Astrocyte of the cerebellum (primary cell): ENCODE data around the gene RTN4.

ENCODE experiments used
- DNase-seq: peaks from one replicate; pipeline ENCODE4 v3.0.0-alpha.2; 2011; ENCODE audit warnings: low read depth
- H3K4me3 ChIP-seq: 2 replicates; pipeline ENCODE4 v1.5.1; 2011; ENCODE audit warnings: mild to moderate bottlenecking, low read depth, low read length, moderate library complexity
- CTCF ChIP-seq: IDR thresholded peaks from 2 replicates; pipeline ENCODE4 v1.5.1; 2012; ENCODE audit warnings: low read length, low read depth, moderate library complexity, mild to moderate bottlenecking; ENCODE audit errors: missing control alignments
- in situ Hi-C: cut with HindIII; loops from 2 replicates; pipeline ENCODE4 v1.10.0; 2017; ENCODE audit warnings: low sequenced_read_pairs

RTN4 gene

GRCh38 chr2:55050100-55050994 is at the start of gene RTN4:
RTN4 (minus strand) TSS chr2:55050451; CDS start chr2:55050300, 151 bp downstream.
- DNase-seq = peak; percentile 98
- in situ Hi-C loops = no loop called here
- peak; percentile 38 for TF ChIP-seq CTCF
- peak within 1 kb of the TSS; percentile 91 for H3K4me3 ChIP-seq

GRCh38 chr2:55099493-55099877 is 49.2 kb upstream of the RTN4 start:
- no peak for DNase-seq
- in situ Hi-C loops = no loop called here
- TF ChIP-seq CTCF = no peak
- H3K4me3 ChIP-seq = no peak overlapping the region

- no peak for TF ChIP-seq CTCF
- DNase-seq = no peak
- in situ Hi-C loops = no loop called here
- H3K4me3 ChIP-seq = no peak overlapping the region
Observed at GRCh38 chr2:55097461-55098410, 47.5 kb upstream of the RTN4 start.

- H3K4me3 ChIP-seq = no peak overlapping the region
- no peak for TF ChIP-seq CTCF
- in situ Hi-C loops = no loop called here
- DNase-seq = no peak
Observed at GRCh38 chr2:55097082-55097460, 46.8 kb upstream of the RTN4 start.

GRCh38 chr2:55096586-55096985 is 46.3 kb upstream of the RTN4 start:
- in situ Hi-C loops = no loop called here
- no peak for DNase-seq
- no peak for TF ChIP-seq CTCF
- H3K4me3 ChIP-seq = no peak overlapping the region

GRCh38 chr2:55093381-55093780 is 43.1 kb upstream of the RTN4 start:
- no peak for DNase-seq
- no peak overlapping the region for H3K4me3 ChIP-seq
- TF ChIP-seq CTCF = no peak
- in situ Hi-C loops = no loop called here
